B cell (primary cell): ENCODE measurements around the gene TMSB15B. TPM values are rescaled to one million over a fixed set of nuclear protein-coding genes. Genes with fewer than 3 reads are reported as not detected.
"Not testable (repeated sequence)": the region's sequence is repeated elsewhere in the genome, so short reads cannot be mapped to it uniquely, and the experiment has no call there.

Source experiments
- ATAC-seq: fragments of 200-7000 bp; cut with Tn5 transposase; one replicate; pipeline ENCODE4 v1.10.0; 2021; ENCODE audit warnings: low read depth, mild to moderate bottlenecking, moderate number of reproducible peaks, moderate library complexity
- CTCF ChIA-PET: fragments of 350-600 bp; sonication (Branson Sonifier 250); formaldehyde crosslinking; loops from one replicate; lab custom pipeline; 2021; ENCODE audit warnings: antibody characterized with exemption, inconsistent platforms; lab: Charles Lee
- POLR2A ChIA-PET: fragments of 350-600 bp; sonication (Branson Sonifier 250); formaldehyde crosslinking; loops from one replicate; lab custom pipeline; 2021; ENCODE audit warnings: antibody characterized with exemption; lab: Charles Lee
- DNase-seq: peaks from one replicate; pipeline ENCODE4 v3.0.0; 2013
- H2AFZ ChIP-seq: 2 replicates; pipeline ENCODE4 v1.6.1; 2012; ENCODE audit warnings: mild to moderate bottlenecking, low read depth, low read length; ENCODE audit not compliant: insufficient read depth, poor library complexity, severe bottlenecking
- H3K27ac ChIP-seq, 2 donors: 1 replicate in 1 of 2; 2 replicates in 1 of 2; pipeline ENCODE4 v1.5.1; 2012 to 2013; ENCODE audit warnings: low read length in 2 of 2, mild to moderate bottlenecking in 2 of 2, moderate library complexity in 1 of 2
- H3K27me3 ChIP-seq, 4 experiments: fragments of 200-600 bp in 1 of 4; sonication (generic) in 1 of 4; replicated peaks in 1 of 4; 1 replicate in 2 of 4; 2 replicates in 2 of 4; pipeline versions ENCODE4 v1.6.1 to v1.7.0; 2013 to 2016; ENCODE audit warnings: low read length in 3 of 4, mild to moderate bottlenecking in 2 of 4, mixed read lengths in 1 of 4, moderate library complexity in 1 of 4; ENCODE audit not compliant: insufficient read depth in 4 of 4, control insufficient read depth in 3 of 4; ENCODE audit errors: control extremely low read depth in 1 of 4
- H3K36me3 ChIP-seq, 2 experiments: replicated peaks in 1 of 2; 1 replicate in 1 of 2; 2 replicates in 1 of 2; pipeline versions ENCODE4 v1.6.1 to v1.7.1; 2013; ENCODE audit warnings: low read length in 1 of 2; ENCODE audit not compliant: insufficient read depth in 2 of 2, control insufficient read depth in 1 of 2; ENCODE audit errors: control extremely low read depth in 1 of 2, extremely low read depth in 1 of 2
- H3K4me1 ChIP-seq, 2 donors: fragments of 200-600 bp in 1 of 2; sonication (generic) in 1 of 2; 1 replicate in 1 of 2; 2 replicates in 1 of 2; pipeline versions ENCODE4 v1.5.1 to v1.6.1; 2013 to 2017; ENCODE audit warnings: low read length in 2 of 2; ENCODE audit not compliant: control insufficient read depth in 2 of 2, insufficient read depth in 2 of 2
- H3K4me2 ChIP-seq: replicated peaks from 2 replicates; pipeline ENCODE3; 2012; ENCODE audit warnings: mild to moderate bottlenecking, low read depth, low read length; ENCODE audit not compliant: poor library complexity, severe bottlenecking
- H3K4me3 ChIP-seq, 5 experiments: fragments of 200-600 bp in 1 of 5; sonication (generic) in 1 of 5; 1 replicate in 3 of 5; 2 replicates in 2 of 5; pipeline versions ENCODE4 v1.5.1 to v1.7.0; 2011 to 2016; ENCODE audit warnings: low read length in 4 of 5, mild to moderate bottlenecking in 4 of 5, low read depth in 2 of 5, control low read depth in 1 of 5, moderate library complexity in 1 of 5; ENCODE audit not compliant: insufficient read depth in 1 of 5; ENCODE audit errors: control extremely low read depth in 1 of 5, extremely low read depth in 1 of 5
- H3K79me2 ChIP-seq: fragments of 200-600 bp; sonication (generic); one replicate; pipeline ENCODE4 v1.6.0; 2016; ENCODE audit warnings: low read length; ENCODE audit not compliant: control insufficient read depth, insufficient read depth
- H3K9ac ChIP-seq: fragments of 200-600 bp; sonication (generic); 2 replicates; pipeline ENCODE4 v1.6.1; 2017; ENCODE audit warnings: mild to moderate bottlenecking, low read length, moderate library complexity
- H3K9me3 ChIP-seq, 3 donors: one replicate each; pipeline versions ENCODE4 v1.6.1 to v1.7.1; 2013; ENCODE audit warnings: low read length in 2 of 3; ENCODE audit not compliant: control insufficient read depth in 2 of 3, insufficient read depth in 1 of 3; ENCODE audit errors: control extremely low read depth in 1 of 3
- H4K20me1 ChIP-seq: 2 replicates; pipeline ENCODE4 v1.6.0; 2012; ENCODE audit warnings: mild to moderate bottlenecking, low read length; ENCODE audit not compliant: insufficient read depth, control insufficient read depth, poor library complexity, severe bottlenecking
- H3K27ac Mint-ChIP-seq: one replicate; pipeline ENCODE4 v1.8.0; 2021; ENCODE audit warnings: mixed read lengths
- H3K27me3 Mint-ChIP-seq: one replicate; pipeline ENCODE4 v1.8.0; 2021; ENCODE audit warnings: mixed read lengths
- H3K4me1 Mint-ChIP-seq: one replicate; pipeline ENCODE4 v1.8.0; 2021; ENCODE audit warnings: mixed read lengths
- H3K4me3 Mint-ChIP-seq: one replicate; pipeline ENCODE4 v1.8.0; 2021; ENCODE audit warnings: mixed read lengths
- H3K9me3 Mint-ChIP-seq: one replicate; pipeline ENCODE4 v1.8.0; 2022; ENCODE audit warnings: mixed read lengths; ENCODE audit not compliant: insufficient read depth
- CTCF ChIP-seq: fragments of 200-600 bp; IDR thresholded peaks from one replicate; pipeline ENCODE4 v1.8.0; 2022; ENCODE audit warnings: antibody characterized with exemption, mild to moderate bottlenecking
- EZH2 ChIP-seq: IDR thresholded peaks from 2 replicates; pipeline ENCODE4 v1.6.1; 2012; ENCODE audit warnings: borderline replicate concordance, low read depth, mild to moderate bottlenecking, moderate library complexity, low read length; ENCODE audit not compliant: insufficient read depth, poor library complexity, severe bottlenecking
- WGBS: methylation state at CpG from one replicate; pipeline ENCODE4 v1.1.5; 2013; ENCODE audit warnings: missing lambda C conversion rate; ENCODE audit not compliant: insufficient coverage; 5-methylcytosine and 5-hydroxymethylcytosine counted together
- intact Hi-C: fragments of 100-400 bp; cut with micrococcal nuclease; formaldehyde crosslinking; loops from one replicate; pipeline ENCODE4 v1.10.0; 2022
- polyA plus RNA-seq: library from polyadenylated mRNA; depleted of rRNA; stranded (reverse); fragments of >200 nt; gene quantifications from 2 replicates; pipeline ENCODE4 v1.2.3, GENCODE V29; 2012
- total RNA-seq, 2 donors: library from RNA; stranded (reverse); fragments of 120-200 nt in 1 of 2; gene quantifications; 1 replicate in 1 of 2; 2 replicates in 1 of 2; pipeline versions ENCODE4 v1.2.3 to v1.2.4, GENCODE V29; 2013 to 2022

TMSB15B gene
- total and polyA plus RNA-seq, 2 donors (not counting 1 experiment from before 2014, with no cell fraction given): 7.6 to 8.6 TPM

DNA sequence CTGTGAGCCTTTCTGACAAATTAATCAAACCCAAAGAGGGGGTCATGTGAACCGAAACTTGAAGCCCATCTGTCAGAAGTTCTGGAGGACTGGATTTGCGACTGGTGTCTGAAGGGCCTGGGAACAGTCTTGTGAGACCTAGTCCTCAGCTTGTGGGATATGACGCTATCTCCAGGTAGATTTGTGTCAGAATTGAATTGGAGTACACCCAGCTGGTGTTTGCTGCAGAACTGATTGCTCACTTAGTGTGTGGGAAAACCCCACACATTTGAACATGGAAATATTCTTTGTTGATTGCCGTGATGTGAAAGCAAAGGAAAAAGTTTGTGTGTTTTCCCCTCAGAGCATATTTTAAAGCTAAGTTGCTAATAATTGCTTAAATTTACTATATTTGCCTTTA lies 30.3 kb upstream of the TMSB15B start:
- POLR2A ChIA-PET: no interaction called here
- H3K27me3 ChIP-seq: no peaks in the 10 kb centered on the region
- H3K27ac Mint-ChIP-seq: no peak overlapping the region
- no peak overlapping the region for H3K4me3 ChIP-seq
- intact Hi-C loops: no loop called here
- CTCF ChIA-PET: interaction anchor here (0.9 to 1.9 kb wide), 3 partner anchors 8 to 14 kb away, joined by 3 to 7 read pairs (median 4); no protein-coding TSS in a partner anchor
- H3K27me3 Mint-ChIP-seq: no peaks in the 10 kb centered on the region
- WGBS: no CpG with 5 or more reads among the region's 4 CpGs
- H3K4me1 Mint-ChIP-seq: peaks cover 4% of the 10 kb centered on the region
- H3K4me1 ChIP-seq: peaks cover 0 to 3% of the 10 kb centered on the region in 2 donors
- no peak overlapping the region for H3K4me2 ChIP-seq
- DNase-seq (no peak), ATAC-seq (no peak)
- H3K36me3 ChIP-seq: no peaks in the 10 kb centered on the region
- H4K20me1 ChIP-seq: no peaks in the 10 kb centered on the region
- H3K9me3 Mint-ChIP-seq: no peaks in the 10 kb centered on the region
- no peak overlapping the region for H3K9ac ChIP-seq
- no peak overlapping the region for H2AFZ ChIP-seq
- H3K4me3 Mint-ChIP-seq: no peak overlapping the region
- H3K9me3 ChIP-seq: no peaks in the 10 kb centered on the region
- no peak overlapping the region for H3K27ac ChIP-seq
- H3K79me2 ChIP-seq: no peaks in the 10 kb centered on the region
- TF ChIP-seq CTCF: no peak
- TF ChIP-seq EZH2: no peak

DNA sequence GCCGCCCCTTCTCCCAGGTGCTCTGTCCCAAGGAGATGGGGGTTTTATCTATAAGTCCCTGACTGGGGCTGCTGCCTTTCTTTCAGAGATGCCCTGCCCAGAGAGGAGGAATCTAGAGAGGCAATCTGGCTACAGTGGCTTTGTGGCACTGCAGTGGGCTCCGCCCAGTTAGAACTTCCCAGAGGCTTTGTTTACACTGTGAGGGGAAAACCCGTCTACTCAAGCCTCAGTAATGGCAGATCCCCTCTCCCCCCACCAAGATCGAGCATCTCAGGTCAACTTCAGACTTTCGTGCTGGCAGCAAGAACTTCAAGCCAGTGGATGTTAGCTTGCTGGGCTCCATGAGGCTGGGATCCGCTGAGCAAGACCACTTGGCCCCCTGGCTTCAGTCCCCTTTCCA lies 22.2 kb upstream of the TMSB15B start:
- H3K4me1 Mint-ChIP-seq: peaks cover 16% of the 10 kb centered on the region
- H3K4me3 ChIP-seq, H3K4me1 ChIP-seq, ATAC-seq, H3K4me2 ChIP-seq, H2AFZ ChIP-seq, POLR2A ChIA-PET, H3K27me3 ChIP-seq, H3K36me3 ChIP-seq, H3K79me2 ChIP-seq, H3K27ac Mint-ChIP-seq, H3K9me3 ChIP-seq, H3K4me3 Mint-ChIP-seq, H3K27me3 Mint-ChIP-seq, H4K20me1 ChIP-seq, DNase-seq, H3K9me3 Mint-ChIP-seq, H3K27ac ChIP-seq, intact Hi-C loops, H3K9ac ChIP-seq: not testable (repeated sequence)
- 67% methylated on average over 1 of the region's 6 CpGs for WGBS
- CTCF ChIA-PET: interaction anchor here (1.4 to 5.5 kb wide), 2 partner anchors 8 to 95 kb away, joined by 4 to 30 read pairs; no protein-coding TSS in a partner anchor
